ENCODE data around the gene ADGRD1. TPM values are rescaled to one million over a fixed set of nuclear protein-coding genes. Genes with fewer than 3 reads are reported as not detected.

The ADGRD1 gene
- total RNA-seq, 1 experiment from 2014 or later = 0.97 TPM

- DNase-seq = no peak
Observed at GRCh38 chr12:131020326-131021153, 66.8 kb downstream of the ADGRD1 start.

GRCh38 chr12:131021154-131021541 lies 67.4 kb downstream of the ADGRD1 start:
- no peaks in the 10 kb centered on the region for H3K36me3 ChIP-seq (replicated peaks; ENCODE audit: control insufficient read depth, insufficient read depth, low read length)
- DNase-seq = no peak
- no peaks in the 10 kb centered on the region for H3K27me3 ChIP-seq (ENCODE audit: control insufficient read depth, insufficient read depth, low read length)

More at GRCh38 chr12:131020326-131021153, 66.8 kb downstream of the ADGRD1 start:
- no peaks in the 10 kb centered on the region for H3K36me3 ChIP-seq (replicated peaks; ENCODE audit: control insufficient read depth, insufficient read depth, low read length)
- no peaks in the 10 kb centered on the region; the same call in 1 of the 2 replicates for H3K27me3 ChIP-seq (ENCODE audit: control insufficient read depth, insufficient read depth, low read length)
- H3K4me3 ChIP-seq (ENCODE audit: insufficient read depth, low read depth, low read length) = no peak overlapping the region

GRCh38 chr12:131024026-131024425 lies 70.3 kb downstream of the ADGRD1 start:
- Histone ChIP-seq H3K36me3 (replicated peaks; ENCODE audit: control insufficient read depth, insufficient read depth, low read length) (no peaks in the 10 kb centered on the region), H3K4me3 (ENCODE audit: insufficient read depth, low read depth, low read length) (no peak overlapping the region), H3K27me3 (ENCODE audit: control insufficient read depth, insufficient read depth, low read length) (no peaks in the 10 kb centered on the region)
- no peak for DNase-seq

More at GRCh38 chr12:131021154-131021541, 67.4 kb downstream of the ADGRD1 start:
- H3K4me3 ChIP-seq (ENCODE audit: insufficient read depth, low read depth, low read length) = no peak overlapping the region

- H3K27me3 ChIP-seq (ENCODE audit: control insufficient read depth, insufficient read depth, low read length) = no peaks in the 10 kb centered on the region
- no peak overlapping the region for H3K4me3 ChIP-seq (ENCODE audit: insufficient read depth, low read depth, low read length)
- H3K36me3 ChIP-seq (replicated peaks; ENCODE audit: control insufficient read depth, insufficient read depth, low read length) = no peaks in the 10 kb centered on the region
- DNase-seq = no peak
Observed at GRCh38 chr12:131024721-131025120, 71.0 kb downstream of the ADGRD1 start.

- no peaks in the 10 kb centered on the region for H3K36me3 ChIP-seq (replicated peaks; ENCODE audit: control insufficient read depth, insufficient read depth, low read length)
- no peak overlapping the region for H3K4me3 ChIP-seq (ENCODE audit: insufficient read depth, low read depth, low read length)
- DNase-seq = no peak
- no peaks in the 10 kb centered on the region for H3K27me3 ChIP-seq (ENCODE audit: control insufficient read depth, insufficient read depth, low read length)
Observed at GRCh38 chr12:131025234-131025633, 71.5 kb downstream of the ADGRD1 start.

DNA sequence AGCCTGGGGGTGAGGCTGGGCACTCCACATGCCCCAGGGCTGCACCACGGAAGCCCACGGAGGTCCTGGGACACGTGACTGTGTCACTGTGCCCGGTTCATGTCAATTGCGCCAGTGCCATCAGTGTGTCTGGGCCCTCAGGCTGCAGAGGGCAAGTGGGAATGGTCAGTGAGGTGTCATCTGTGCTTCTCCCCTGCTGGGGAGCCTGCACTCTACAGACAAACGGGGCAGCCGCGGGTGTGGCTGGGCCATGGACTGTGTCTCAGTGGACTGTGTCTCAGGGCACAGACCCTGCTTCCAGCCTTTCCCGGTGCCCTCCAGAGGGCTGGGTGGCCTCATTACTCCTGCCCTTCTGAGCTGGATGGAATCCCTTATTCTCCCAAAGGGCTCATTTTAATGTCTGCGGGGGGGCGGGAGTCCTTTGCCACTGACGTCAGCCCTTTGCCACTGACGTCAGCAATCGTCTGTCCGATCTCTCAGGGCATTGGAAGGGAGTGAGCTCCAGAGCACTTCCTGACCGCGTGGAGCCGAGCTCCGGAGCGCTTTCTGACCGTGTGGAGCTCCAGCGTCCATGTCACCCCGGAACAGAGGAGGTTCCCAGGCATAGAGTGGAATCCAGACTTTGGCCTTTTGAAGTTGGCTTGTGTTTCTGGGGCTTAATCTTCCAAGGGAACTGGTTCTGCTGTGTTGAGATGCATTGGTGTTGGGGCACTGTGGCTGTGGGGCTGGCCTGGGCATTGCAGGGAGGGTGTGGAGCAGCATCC lies 72.4 kb downstream of the ADGRD1 start:
- no peaks in the 10 kb centered on the region for H3K27me3 ChIP-seq (ENCODE audit: control insufficient read depth, insufficient read depth, low read length)
- no peak for DNase-seq

DNA sequence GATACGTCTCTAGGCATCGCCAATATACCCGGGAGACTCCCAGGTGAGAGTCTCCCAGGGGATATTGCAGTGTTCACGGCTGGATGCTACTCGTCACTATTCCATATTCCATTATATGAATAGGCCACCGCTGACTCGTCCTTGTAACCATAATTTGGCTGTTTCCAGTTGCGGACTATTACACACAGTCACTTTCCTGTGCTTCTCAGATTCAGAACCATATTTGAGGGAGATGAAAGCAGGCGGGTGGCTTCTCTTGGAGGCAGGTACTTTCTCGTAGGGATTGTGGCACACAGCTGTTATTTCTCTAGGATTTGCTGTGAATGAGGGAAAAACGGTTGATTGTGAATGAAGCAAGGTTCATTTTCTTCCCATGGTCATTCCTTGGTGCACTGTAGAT lies 73.0 kb downstream of the ADGRD1 start:
- DNase-seq = no peak
- Histone ChIP-seq H3K36me3 (replicated peaks; ENCODE audit: control insufficient read depth, insufficient read depth, low read length) (no peaks in the 10 kb centered on the region), H3K27me3 (ENCODE audit: control insufficient read depth, insufficient read depth, low read length) (no peaks in the 10 kb centered on the region), H3K4me3 (ENCODE audit: insufficient read depth, low read depth, low read length) (no peak overlapping the region)

More for the DNA sequence above, 72.4 kb downstream of the ADGRD1 start:
- Histone ChIP-seq H3K36me3 (replicated peaks; ENCODE audit: control insufficient read depth, insufficient read depth, low read length) (no peaks in the 10 kb centered on the region), H3K4me3 (ENCODE audit: insufficient read depth, low read depth, low read length) (no peak overlapping the region)

DNA sequence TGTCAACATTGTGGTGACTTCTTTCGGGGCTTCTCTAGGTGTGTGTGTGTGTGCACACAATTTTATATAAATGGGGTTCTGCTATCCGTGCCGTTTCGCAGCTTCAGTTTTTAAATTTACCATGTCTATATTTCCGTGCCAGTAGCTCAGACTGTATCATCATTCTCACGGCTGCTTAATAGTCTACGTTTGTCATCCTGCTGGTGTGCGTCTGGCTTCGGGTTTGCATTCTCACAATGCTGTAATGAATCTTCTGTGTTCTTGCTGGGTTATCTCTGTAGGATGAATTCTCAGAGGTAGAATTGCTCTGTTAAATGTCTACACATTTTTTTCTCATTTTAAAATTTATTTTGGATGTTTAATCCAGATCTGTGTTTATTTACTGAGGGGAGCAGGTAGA lies 73.6 kb downstream of the ADGRD1 start:
- DNase-seq = no peak
- Histone ChIP-seq H3K27me3 (ENCODE audit: control insufficient read depth, insufficient read depth, low read length) (no peaks in the 10 kb centered on the region), H3K36me3 (replicated peaks; ENCODE audit: control insufficient read depth, insufficient read depth, low read length) (no peaks in the 10 kb centered on the region), H3K4me3 (ENCODE audit: insufficient read depth, low read depth, low read length) (no peak overlapping the region)

- no peak for DNase-seq
- no peaks in the 10 kb centered on the region for H3K27me3 ChIP-seq (ENCODE audit: control insufficient read depth, insufficient read depth, low read length)
- H3K4me3 ChIP-seq (ENCODE audit: insufficient read depth, low read depth, low read length) = no peak overlapping the region
- H3K36me3 ChIP-seq (replicated peaks; ENCODE audit: control insufficient read depth, insufficient read depth, low read length) = no peaks in the 10 kb centered on the region
Observed at GRCh38 chr12:131027876-131028586, 74.3 kb downstream of the ADGRD1 start.

- Histone ChIP-seq H3K36me3 (replicated peaks; ENCODE audit: control insufficient read depth, insufficient read depth, low read length) (no peaks in the 10 kb centered on the region), H3K27me3 (ENCODE audit: control insufficient read depth, insufficient read depth, low read length) (no peaks in the 10 kb centered on the region), H3K4me3 (ENCODE audit: insufficient read depth, low read depth, low read length) (no peak overlapping the region)
- DNase-seq = no peak
Observed at GRCh38 chr12:131028587-131029338, 75.1 kb downstream of the ADGRD1 start.

DNA sequence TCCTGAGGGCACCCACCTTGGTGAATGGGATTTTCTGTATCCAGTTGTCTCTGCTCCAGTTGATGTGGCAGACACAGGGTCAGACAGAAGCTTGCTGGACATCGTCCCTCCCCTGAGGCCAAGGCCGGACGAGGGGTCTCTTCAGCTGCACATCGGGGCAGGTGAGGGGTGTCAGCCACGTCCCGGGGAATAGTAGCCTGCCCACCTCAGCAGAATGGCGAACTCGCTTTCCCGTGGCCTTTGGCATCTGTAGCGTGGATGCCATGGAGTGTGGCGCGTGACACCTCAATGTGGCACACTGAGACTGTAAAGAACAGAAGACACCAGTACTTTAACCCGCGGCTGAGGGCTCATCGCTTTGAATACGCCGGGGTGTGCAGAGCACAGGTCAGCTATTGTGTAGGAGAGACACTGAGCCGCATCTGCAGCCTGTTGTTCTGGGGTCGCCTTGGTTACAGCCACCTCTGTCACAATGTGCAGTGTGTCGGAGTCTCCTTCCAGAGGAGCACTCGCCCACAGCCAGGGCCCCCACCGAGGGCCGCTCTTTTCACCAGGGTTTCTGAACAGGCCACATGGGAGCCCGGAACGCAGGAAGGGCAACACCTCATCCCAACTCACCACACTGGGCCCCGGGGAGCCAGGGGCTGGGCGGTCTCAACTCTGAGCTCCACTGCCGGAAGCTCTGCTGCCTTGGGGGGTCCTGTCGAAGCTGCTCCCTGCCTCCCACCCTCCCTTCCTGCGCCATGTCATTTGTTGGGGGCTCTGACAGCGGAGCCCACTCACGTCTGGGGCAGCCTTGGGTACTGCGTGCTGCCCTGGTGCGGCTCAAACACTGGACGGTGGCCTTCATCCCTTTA lies 77.0 kb downstream of the ADGRD1 start:
- H3K27me3 ChIP-seq (ENCODE audit: control insufficient read depth, insufficient read depth, low read length) = no peaks in the 10 kb centered on the region
- no peaks in the 10 kb centered on the region for H3K36me3 ChIP-seq (replicated peaks; ENCODE audit: control insufficient read depth, insufficient read depth, low read length)
- no peak overlapping the region for H3K4me3 ChIP-seq (ENCODE audit: insufficient read depth, low read depth, low read length)
- DNase-seq = no peak

- no peaks in the 10 kb centered on the region for H3K36me3 ChIP-seq (replicated peaks; ENCODE audit: control insufficient read depth, insufficient read depth, low read length)
- no peak overlapping the region for H3K4me3 ChIP-seq (ENCODE audit: insufficient read depth, low read depth, low read length)
- H3K27me3 ChIP-seq (ENCODE audit: control insufficient read depth, insufficient read depth, low read length) = no peaks in the 10 kb centered on the region
- DNase-seq = no peak
Observed at GRCh38 chr12:131032082-131032750, 78.5 kb downstream of the ADGRD1 start.

GRCh38 chr12:131033486-131033885 lies 79.8 kb downstream of the ADGRD1 start:
- no peak overlapping the region for H3K4me3 ChIP-seq (ENCODE audit: insufficient read depth, low read depth, low read length)
- no peaks in the 10 kb centered on the region for H3K36me3 ChIP-seq (replicated peaks; ENCODE audit: control insufficient read depth, insufficient read depth, low read length)

More at GRCh38 chr12:131033486-131033885, 79.8 kb downstream of the ADGRD1 start:
- no peaks in the 10 kb centered on the region for H3K27me3 ChIP-seq (ENCODE audit: control insufficient read depth, insufficient read depth, low read length)
- DNase-seq = no peak
